ENCODE results near the gene CD101.

- TF ChIP-seq CTCF (IDR thresholded peaks at IDR 0.05; ENCODE audit: control extremely low read depth in 1 of 3, insufficient read depth in 1 of 3, low read depth in 1 of 3, low read length in 3 of 3) (no peak), SIX5 (IDR thresholded peaks at IDR 0.05; ENCODE audit: low read depth, low read length) (no peak), TAF7 (optimal IDR thresholded peaks at IDR 0.05; ENCODE audit: borderline replicate concordance, low read depth, low read length) (no peak), TBP (IDR thresholded peaks at IDR 0.05; ENCODE audit: low read depth, low read length) (no peak), ATF3 (IDR thresholded peaks at IDR 0.05; ENCODE audit: insufficient read depth, low read depth, low read length) (no peak), YY1 (IDR thresholded peaks at IDR 0.05; ENCODE audit: low read depth, low read length) (no peak), RFX5 (IDR thresholded peaks at IDR 0.05; ENCODE audit: borderline replicate concordance, low read depth, low read length) (no peak), EP300 (IDR thresholded peaks at IDR 0.05; ENCODE audit: borderline replicate concordance in 1 of 2, low read depth in 2 of 2, low read length in 2 of 2) (no peak), TAF1 (IDR thresholded peaks at IDR 0.05; ENCODE audit: low read depth, low read length) (no peak), ATF2 (IDR thresholded peaks at IDR 0.05; ENCODE audit: low read length) (no peak), NRF1 (IDR thresholded peaks at IDR 0.05; ENCODE audit: low read depth, low read length) (no peak)
Observed at GRCh38 chr1:117066367-117066766, 64.8 kb downstream of the CD101 start.
